Coronary artery (tissue), 2 donors: ENCODE data around the gene HCLS1.

ENCODE experiments used
- DNase-seq: peaks from one replicate; pipeline ENCODE4 v3.0.0-alpha.2; 2017; ENCODE audit warnings: low spot score
- H3K27ac ChIP-seq, 2 donors: fragments of 200-600 bp; sonication (generic); one replicate each; pipeline ENCODE4 v1.5.1; 2016 to 2019
- H3K4me3 ChIP-seq: fragments of 200-600 bp; sonication (generic); 2 replicates; pipeline ENCODE4 v1.5.1; 2016; ENCODE audit warnings: mild to moderate bottlenecking, moderate library complexity
- TF ChIP-seq, protein P1 (sequence below): fragments of 200-600 bp; sonication (generic); IDR thresholded peaks from one replicate; pipeline ENCODE4 v1.5.1; 2019; ENCODE audit warnings: antibody characterized with exemption

HCLS1 gene

DNA sequence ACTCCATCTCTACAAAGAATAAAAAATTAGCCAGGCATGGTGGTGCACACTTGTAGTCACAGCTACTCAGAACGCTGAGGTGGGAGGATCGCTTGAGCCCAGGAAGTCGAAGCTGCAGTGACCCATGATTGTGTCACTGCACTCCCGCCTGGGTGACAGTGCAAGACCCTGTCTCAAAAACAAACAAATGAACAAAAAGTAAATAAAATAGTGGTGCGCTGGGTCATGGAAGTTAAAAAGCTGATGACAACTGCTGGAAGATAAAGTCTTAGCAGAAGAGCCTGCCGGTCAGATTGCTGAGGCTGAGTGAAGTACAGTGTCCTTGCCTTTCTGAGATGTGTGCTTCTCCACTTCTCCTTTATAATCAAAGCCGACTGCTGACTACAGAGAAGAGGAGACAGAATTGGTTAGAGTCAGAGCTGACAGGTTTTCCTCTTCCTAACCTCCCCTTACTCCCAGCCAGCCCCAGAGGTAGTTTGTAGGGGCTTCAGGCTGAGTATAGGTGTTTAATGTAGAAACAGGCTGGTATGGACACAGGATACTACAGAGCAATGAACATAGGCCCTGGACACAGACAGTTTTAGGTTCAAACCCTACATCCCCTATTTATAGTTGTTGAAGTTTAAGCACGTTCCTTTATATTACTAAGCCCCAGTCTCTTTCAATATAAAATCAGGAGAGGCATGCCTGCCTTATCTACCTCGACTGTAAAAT, 17.9 kb downstream of the HCLS1 start:
- TF ChIP-seq, protein P1, sequence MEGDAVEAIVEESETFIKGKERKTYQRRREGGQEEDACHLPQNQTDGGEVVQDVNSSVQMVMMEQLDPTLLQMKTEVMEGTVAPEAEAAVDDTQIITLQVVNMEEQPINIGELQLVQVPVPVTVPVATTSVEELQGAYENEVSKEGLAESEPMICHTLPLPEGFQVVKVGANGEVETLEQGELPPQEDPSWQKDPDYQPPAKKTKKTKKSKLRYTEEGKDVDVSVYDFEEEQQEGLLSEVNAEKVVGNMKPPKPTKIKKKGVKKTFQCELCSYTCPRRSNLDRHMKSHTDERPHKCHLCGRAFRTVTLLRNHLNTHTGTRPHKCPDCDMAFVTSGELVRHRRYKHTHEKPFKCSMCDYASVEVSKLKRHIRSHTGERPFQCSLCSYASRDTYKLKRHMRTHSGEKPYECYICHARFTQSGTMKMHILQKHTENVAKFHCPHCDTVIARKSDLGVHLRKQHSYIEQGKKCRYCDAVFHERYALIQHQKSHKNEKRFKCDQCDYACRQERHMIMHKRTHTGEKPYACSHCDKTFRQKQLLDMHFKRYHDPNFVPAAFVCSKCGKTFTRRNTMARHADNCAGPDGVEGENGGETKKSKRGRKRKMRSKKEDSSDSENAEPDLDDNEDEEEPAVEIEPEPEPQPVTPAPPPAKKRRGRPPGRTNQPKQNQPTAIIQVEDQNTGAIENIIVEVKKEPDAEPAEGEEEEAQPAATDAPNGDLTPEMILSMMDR = no peak
- H3K4me3 ChIP-seq = no peak overlapping the region
- H3K27ac ChIP-seq = no peak overlapping the region
- no peak for DNase-seq

DNA sequence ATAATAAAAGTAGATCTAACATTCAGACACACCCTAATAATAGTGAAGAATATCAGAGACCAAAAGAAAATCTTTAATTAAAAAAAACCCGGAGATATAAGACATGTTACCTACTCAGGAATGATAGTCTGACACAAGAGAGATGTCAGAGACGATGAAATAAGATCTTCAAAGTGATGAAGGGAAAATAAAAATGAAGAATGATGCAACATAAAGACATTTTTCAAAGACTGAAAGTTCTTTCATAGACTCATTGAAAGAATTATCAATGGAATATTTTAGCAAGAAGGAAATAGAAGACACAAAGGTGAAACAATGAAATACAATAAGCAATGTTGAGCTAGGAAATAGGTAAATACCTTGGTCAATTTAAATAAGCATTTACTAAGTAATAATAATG, 19.6 kb downstream of the HCLS1 start:
- H3K4me3 ChIP-seq = no peak overlapping the region
- no peak overlapping the region for H3K27ac ChIP-seq
- TF ChIP-seq, protein P1 = no peak
- DNase-seq = no peak

DNA sequence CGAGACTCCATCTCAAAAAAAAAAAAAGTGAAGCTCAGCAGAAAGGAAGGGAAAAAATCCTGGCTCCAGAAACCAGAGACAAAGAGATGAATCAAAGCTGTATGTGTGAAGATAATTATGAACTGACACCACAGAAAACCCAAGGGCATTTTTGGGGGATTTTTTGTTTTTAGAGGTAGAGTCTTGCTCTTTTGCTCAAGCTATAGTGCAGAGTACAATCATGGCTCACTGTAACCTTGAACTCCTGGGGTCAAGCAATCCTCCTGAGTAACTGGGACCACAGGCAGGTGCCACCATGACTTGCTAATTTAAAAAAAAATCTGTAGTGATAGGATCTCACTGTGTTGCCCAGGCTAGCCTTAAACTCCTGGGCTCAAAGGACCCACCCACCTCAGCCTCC, 22.8 kb downstream of the HCLS1 start:
- TF ChIP-seq, protein P1 = no peak
- Histone ChIP-seq H3K27ac (no peak overlapping the region), H3K4me3 (no peak overlapping the region)
- DNase-seq = no peak

DNA sequence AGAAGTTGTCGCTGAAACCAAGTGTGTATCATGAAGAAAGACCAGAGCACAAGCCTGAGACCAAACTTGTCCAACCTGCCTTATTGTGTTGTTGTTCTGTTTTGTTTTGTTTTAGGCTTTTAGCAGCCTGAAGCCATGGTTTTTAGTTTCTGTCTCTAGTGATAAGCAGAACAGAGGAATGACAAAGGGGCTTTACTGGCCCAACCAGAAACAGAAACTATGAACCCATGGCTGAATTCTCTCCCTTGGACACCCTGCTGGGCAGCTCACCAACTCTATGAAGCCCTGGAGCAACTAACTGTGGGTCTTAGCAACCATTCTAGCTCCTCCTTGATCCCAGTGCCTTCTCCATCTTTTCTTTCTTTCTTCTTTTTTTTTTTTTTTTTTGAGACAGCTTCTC, 30.3 kb downstream of the HCLS1 start:
- H3K27ac ChIP-seq = no peak overlapping the region
- TF ChIP-seq, protein P1 = no peak
- DNase-seq = no peak
- no peak overlapping the region for H3K4me3 ChIP-seq

DNA sequence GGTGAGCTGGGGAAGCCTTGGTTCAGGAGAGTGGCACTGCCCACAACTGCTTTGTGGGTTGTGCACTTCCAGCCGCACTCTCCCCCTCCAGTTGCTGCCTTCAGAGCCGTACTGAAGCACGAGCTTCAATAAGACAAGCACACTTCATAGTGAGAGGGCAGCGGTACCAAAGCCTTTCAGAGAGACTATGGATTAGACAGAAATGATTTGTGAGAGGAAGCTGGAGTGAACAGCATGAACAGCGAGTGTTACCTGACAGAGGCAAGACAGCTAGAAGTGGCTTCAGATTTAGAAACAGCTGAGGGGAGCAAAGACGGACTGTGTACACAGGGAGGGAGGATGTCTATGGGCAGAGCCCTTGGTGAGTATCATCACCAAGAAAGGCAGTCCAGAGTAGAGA, 31.1 kb downstream of the HCLS1 start:
- Histone ChIP-seq H3K4me3 (no peak overlapping the region), H3K27ac (no peak overlapping the region)
- TF ChIP-seq, protein P1 = no peak
- DNase-seq = no peak

DNA sequence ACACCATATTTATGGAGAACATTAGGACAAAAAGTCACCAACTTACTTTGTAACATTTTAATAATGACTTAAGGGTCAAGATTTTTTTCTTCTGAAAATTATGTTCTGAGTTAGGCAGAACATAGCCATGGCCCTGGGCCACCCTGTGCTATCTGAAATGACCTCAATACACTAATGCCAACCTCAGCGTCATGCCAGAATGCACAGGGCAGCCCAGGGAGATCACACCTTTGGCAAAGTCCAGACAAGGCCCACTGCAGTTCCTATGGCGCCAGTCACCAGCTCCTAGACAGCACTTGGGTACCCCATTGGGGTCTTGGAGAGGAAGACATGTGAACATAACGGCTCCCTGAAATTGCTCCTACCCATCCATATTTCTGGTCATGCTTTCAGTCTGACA, 33.1 kb downstream of the HCLS1 start:
- TF ChIP-seq, protein P1 = no peak
- DNase-seq = no peak
- Histone ChIP-seq H3K27ac (no peak overlapping the region), H3K4me3 (no peak overlapping the region)

DNA sequence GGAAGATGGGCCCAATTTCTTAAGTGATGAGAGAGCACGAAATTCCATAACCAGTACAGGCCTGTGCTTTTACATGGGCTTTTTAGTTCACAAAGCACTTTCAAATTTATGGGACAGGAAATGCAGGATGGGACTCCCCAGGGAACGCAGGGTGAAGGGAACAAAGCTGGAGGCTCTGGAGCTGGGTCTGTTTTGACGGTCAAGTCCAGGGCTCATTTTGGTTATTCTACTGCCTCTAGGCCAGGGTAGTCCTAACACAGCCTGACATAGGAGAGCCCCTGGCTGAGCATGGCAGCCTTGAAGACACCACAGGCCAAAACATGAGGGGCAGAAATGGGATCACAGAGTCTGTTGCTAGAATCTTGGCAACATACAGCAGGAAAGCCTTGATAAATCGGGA, 33.5 kb downstream of the HCLS1 start:
- no peak overlapping the region for H3K27ac ChIP-seq

More for the DNA sequence above, 33.5 kb downstream of the HCLS1 start:
- H3K4me3 ChIP-seq = no peak overlapping the region
- DNase-seq = no peak
- TF ChIP-seq, protein P1 = no peak
